IMR-90 (cell line): ENCODE measurements around the gene SASH1. TPM values are rescaled to one million over a fixed set of nuclear protein-coding genes. Genes with fewer than 3 reads are reported as not detected.

Experiments
- ATAC-seq: fragments of 200-7000 bp; cut with Tn5 transposase; 2 replicates; pipeline ENCODE4 v1.9.1; 2020; ENCODE audit warnings: low read depth, mild to moderate bottlenecking, moderate library complexity
- BruUV-seq: library from RNA; stranded (reverse); fragments of 400-500 nt; replicated peaks from 2 replicates; lab custom pipeline; 2021; lab: Mats Ljungman, UMichigan
- CTCF ChIA-PET: fragments of 300-600 bp; formaldehyde crosslinking; extraction: SDS; loops from one replicate; lab custom pipeline; 2021; ENCODE audit warnings: antibody characterized with exemption; lab: Yijun Ruan, JAX
- POLR2A ChIA-PET: fragments of 300-600 bp; sonication (Branson Sonifier 250); formaldehyde crosslinking; loops from one replicate; lab custom pipeline; 2022; ENCODE audit warnings: antibody characterized with exemption; ENCODE audit not compliant: unreplicated experiment; lab: Charles Lee
- DNase-seq: peaks from one replicate; pipeline ENCODE4 v3.0.0; 2013
- H2AFZ ChIP-seq: replicated peaks from 2 replicates; pipeline ENCODE3; 2013; ENCODE audit warnings: low read length, mild to moderate bottlenecking; ENCODE audit not compliant: poor library complexity
- H2AK5ac ChIP-seq: 2 replicates; pipeline ENCODE4 v1.6.1; 2013; ENCODE audit warnings: low read depth, low read length, inconsistent platforms
- H2AK9ac ChIP-seq: replicated peaks from 2 replicates; pipeline ENCODE3; 2013; ENCODE audit warnings: mild to moderate bottlenecking, low read depth, low read length, moderate library complexity; ENCODE audit not compliant: poor library complexity
- H2BK120ac ChIP-seq: 2 replicates; pipeline ENCODE4 v1.6.1; 2013; ENCODE audit warnings: low read depth, low read length, inconsistent platforms
- H2BK15ac ChIP-seq: 3 replicates; pipeline ENCODE4 v1.6.1; 2013; ENCODE audit warnings: low read depth, low read length, inconsistent platforms
- H2BK20ac ChIP-seq: 2 replicates; pipeline ENCODE4 v1.6.1; 2013; ENCODE audit warnings: low read depth, mild to moderate bottlenecking, inconsistent platforms, low read length, moderate library complexity
- H2BK5ac ChIP-seq: 2 replicates; pipeline ENCODE4 v1.6.1; 2013; ENCODE audit warnings: mild to moderate bottlenecking, low read depth, low read length, inconsistent platforms; ENCODE audit not compliant: poor library complexity, severe bottlenecking
- H3K14ac ChIP-seq: replicated peaks from 2 replicates; pipeline ENCODE4 v1.6.1; 2013; ENCODE audit warnings: low read depth, low read length, inconsistent platforms
- H3K18ac ChIP-seq: 2 replicates; pipeline ENCODE4 v1.6.1; 2013; ENCODE audit warnings: low read depth, low read length, control low read depth
- H3K23ac ChIP-seq: 2 replicates; pipeline ENCODE4 v1.6.1; 2013; ENCODE audit warnings: low read depth, low read length, inconsistent platforms
- H3K27ac ChIP-seq: 2 replicates; pipeline ENCODE4 v1.5.1; 2013; ENCODE audit warnings: mild to moderate bottlenecking, control low read depth, low read length; ENCODE audit not compliant: insufficient read depth
- H3K27me3 ChIP-seq: 2 replicates; pipeline ENCODE4 v1.6.1; 2013; ENCODE audit warnings: low read length; ENCODE audit not compliant: control insufficient read depth, insufficient read depth
- H3K36me3 ChIP-seq: 2 replicates; pipeline ENCODE4 v1.6.1; 2013; ENCODE audit warnings: low read length, mixed read lengths; ENCODE audit not compliant: control insufficient read depth, insufficient read depth
- H3K4ac ChIP-seq: 2 replicates; pipeline ENCODE4 v1.6.1; 2013; ENCODE audit warnings: low read depth, low read length, inconsistent platforms
- H3K4me1 ChIP-seq: 2 replicates; pipeline ENCODE4 v1.6.1; 2013; ENCODE audit warnings: low read length, mixed read lengths; ENCODE audit not compliant: control insufficient read depth, insufficient read depth
- H3K4me2 ChIP-seq: 2 replicates; pipeline ENCODE4 v1.6.1; 2013; ENCODE audit warnings: low read depth, mild to moderate bottlenecking, control low read depth, low read length, moderate library complexity
- H3K4me3 ChIP-seq: 2 replicates; pipeline ENCODE4 v1.5.1; 2013; ENCODE audit warnings: low read depth, mild to moderate bottlenecking, control low read depth, low read length, moderate library complexity; ENCODE audit not compliant: insufficient read depth
- H3K56ac ChIP-seq: 2 replicates; pipeline ENCODE4 v1.6.1; 2013; ENCODE audit warnings: low read length, inconsistent platforms; ENCODE audit not compliant: insufficient read depth; ENCODE audit errors: extremely low read depth
- H3K79me1 ChIP-seq, 2 experiments: 2 replicates each; pipeline ENCODE4 v1.6.1; 2013; ENCODE audit warnings: low read length in 2 of 2, inconsistent platforms in 1 of 2, low read depth in 1 of 2
- H3K9ac ChIP-seq: 2 replicates; pipeline ENCODE4 v1.6.1; 2013; ENCODE audit warnings: low read depth, low read length, control low read depth
- H3K9me1 ChIP-seq: 2 replicates; pipeline ENCODE4 v1.6.1; 2013; ENCODE audit warnings: low read length, inconsistent platforms; ENCODE audit not compliant: insufficient read depth
- H3K9me3 ChIP-seq: 2 replicates; pipeline ENCODE4 v1.6.1; 2013; ENCODE audit warnings: low read length; ENCODE audit not compliant: control insufficient read depth, insufficient read depth
- H4K20me1 ChIP-seq: 2 replicates; pipeline ENCODE4 v1.6.1; 2013; ENCODE audit warnings: low read length, inconsistent platforms; ENCODE audit not compliant: insufficient read depth
- H4K5ac ChIP-seq: 2 replicates; pipeline ENCODE4 v1.6.1; 2013; ENCODE audit warnings: mild to moderate bottlenecking, low read depth, low read length, control low read depth
- H4K8ac ChIP-seq, 2 experiments: 2 replicates each; pipeline ENCODE4 v1.6.1; 2013; ENCODE audit warnings: low read depth in 2 of 2, low read length in 2 of 2, control low read depth in 1 of 2, inconsistent platforms in 1 of 2
- H4K91ac ChIP-seq: 2 replicates; pipeline ENCODE4 v1.6.1; 2013; ENCODE audit warnings: low read depth, low read length, inconsistent platforms; ENCODE audit not compliant: insufficient read depth
- BHLHE40 ChIP-seq: fragments of 150-350 bp; IDR thresholded peaks from 2 replicates; pipeline ENCODE4 v1.6.1; 2016; ENCODE audit warnings: mild to moderate bottlenecking, low read depth, low read length
- CEBPB ChIP-seq: IDR thresholded peaks from 2 replicates; pipeline ENCODE4 v1.6.1; 2012; ENCODE audit warnings: low read depth, low read length, improper control_type of control experiment
- CHD1 ChIP-seq: IDR thresholded peaks from 2 replicates; pipeline ENCODE4 v1.6.1; 2012; ENCODE audit warnings: low read depth, low read length, improper control_type of control experiment
- CTCF ChIP-seq: conservative IDR thresholded peaks from 2 replicates; pipeline ENCODE4 v1.5.1; 2012; ENCODE audit warnings: mild to moderate bottlenecking, low read depth, low read length, improper control_type of control experiment
- ELK1 ChIP-seq: fragments of 150-350 bp; IDR thresholded peaks from 2 replicates; pipeline ENCODE4 v1.6.1; 2016; ENCODE audit warnings: low read depth, mild to moderate bottlenecking, low read length, moderate library complexity, borderline replicate concordance
- FOS ChIP-seq: fragments of 150-350 bp; IDR thresholded peaks from 2 replicates; pipeline ENCODE4 v1.6.1; 2016; ENCODE audit warnings: low read depth, low read length
- MAFK ChIP-seq: IDR thresholded peaks from 2 replicates; pipeline ENCODE4 v1.6.1; 2012; ENCODE audit warnings: low read depth, low read length, improper control_type of control experiment
- MAZ ChIP-seq: IDR thresholded peaks from 2 replicates; pipeline ENCODE4 v1.6.1; 2012; ENCODE audit warnings: low read depth, mild to moderate bottlenecking, low read length, improper control_type of control experiment, moderate library complexity, borderline replicate concordance
- MXI1 ChIP-seq: IDR thresholded peaks from 2 replicates; pipeline ENCODE4 v1.6.1; 2012; ENCODE audit warnings: low read depth, mild to moderate bottlenecking, low read length, moderate library complexity, borderline replicate concordance
- NFE2L2 ChIP-seq: fragments of 150-350 bp; IDR thresholded peaks from 2 replicates; pipeline ENCODE4 v1.6.1; 2016; ENCODE audit warnings: low read depth, mild to moderate bottlenecking, low read length
- POLR2A ChIP-seq: IDR thresholded peaks from 2 replicates; pipeline ENCODE4 v1.6.1; 2012; ENCODE audit warnings: mild to moderate bottlenecking, low read depth, low read length
- RAD21 ChIP-seq: IDR thresholded peaks from 2 replicates; pipeline ENCODE4 v1.6.1; 2012; ENCODE audit warnings: low read length, improper control_type of control experiment
- RCOR1 ChIP-seq: IDR thresholded peaks from 2 replicates; pipeline ENCODE4 v1.6.1; 2012; ENCODE audit warnings: mild to moderate bottlenecking, low read length, improper control_type of control experiment; ENCODE audit not compliant: insufficient replicate concordance
- RFX5 ChIP-seq: IDR thresholded peaks from 2 replicates; pipeline ENCODE4 v1.8.0; 2012; ENCODE audit warnings: low read depth, mild to moderate bottlenecking, low read length, moderate library complexity
- SMC3 ChIP-seq: fragments of 150-350 bp; IDR thresholded peaks from 2 replicates; pipeline ENCODE4 v1.6.1; 2016; ENCODE audit warnings: low read depth, mild to moderate bottlenecking, antibody characterized with exemption, low read length, moderate library complexity
- WGBS, 2 experiments: methylation state at CpG; one replicate each; pipeline versions ENCODE4 v1.1.5 to v1.1.7; 2013; ENCODE audit warnings: missing lambda C conversion rate in 2 of 2; ENCODE audit not compliant: insufficient read length in 1 of 2; ENCODE audit errors: extremely low coverage in 2 of 2; 5-methylcytosine and 5-hydroxymethylcytosine counted together
- dilution Hi-C: fragments of 300-500 bp; cut with HindIII; formaldehyde crosslinking; loops from one replicate; pipeline ENCODE4 v1.14.3; 2018; ENCODE audit warnings: low sequenced_read_pairs; ENCODE audit not compliant: unreplicated experiment
- in situ Hi-C: fragments of 300-500 bp; cut with MboI; formaldehyde crosslinking; loops from 3 replicates; pipeline ENCODE4 v1.14.3; 2019; ENCODE audit warnings: low sequenced_read_pairs, inconsistent platforms, mixed read lengths
- intact Hi-C: fragments of 100-400 bp; cut with micrococcal nuclease; formaldehyde crosslinking; loops from 2 replicates; pipeline ENCODE4 v1.10.0; 2022
- polyA plus RNA-seq, 3 experiments: library from polyadenylated mRNA; depleted of rRNA; stranded (reverse); fragments of >200 nt; gene quantifications; 2 replicates each; pipeline ENCODE4 v1.2.3, GENCODE V29; 2012; ENCODE audit warnings: low replicate concordance in 1 of 3
- total RNA-seq: library from RNA; depleted of rRNA; stranded (reverse); fragments of >200 nt; gene quantifications from 2 replicates; pipeline ENCODE4 v1.2.3, GENCODE V29; 2012
- TF ChIP-seq, protein P1 (sequence below): fragments of 150-350 bp; IDR thresholded peaks from 2 replicates; pipeline ENCODE4 v1.6.1; 2017; ENCODE audit warnings: mild to moderate bottlenecking, antibody characterized with exemption, low read length, low read depth

The SASH1 gene
- total and polyA plus RNA-seq, 2 of the 4 experiments (the other 2 are of a cell fraction), result 11.6 to 16.5 TPM

- Histone ChIP-seq H4K20me1 (no peaks in the 10 kb centered on the region), H4K8ac (no peak overlapping the region), H2BK15ac (no peak overlapping the region), H2AK5ac (no peak overlapping the region), H3K4me3 (no peak overlapping the region), H4K5ac (no peak overlapping the region), H3K36me3 (no peaks in the 10 kb centered on the region), H3K4me2 (no peak overlapping the region), H3K18ac (no peak overlapping the region), H3K56ac (no peak overlapping the region), H2BK5ac (no peak overlapping the region), H3K27ac (no peak overlapping the region), H3K14ac (no peak overlapping the region), H2BK120ac (no peak overlapping the region), H2AFZ (no peak overlapping the region), H3K4ac (no peak overlapping the region), H4K91ac (no peak overlapping the region), H3K9me1 (no peaks in the 10 kb centered on the region), H2AK9ac (no peak overlapping the region), H3K79me1 (no peaks in the 10 kb centered on the region), H3K27me3 (no peaks in the 10 kb centered on the region), H2BK20ac (no peak overlapping the region), H3K9me3 (no peaks in the 10 kb centered on the region; the same call in 1 of the 2 replicates), H3K4me1 (peaks cover 1% of the 10 kb centered on the region; the same call in 1 of the 2 replicates), H3K23ac (no peak overlapping the region), H3K9ac (no peak overlapping the region)
- TF ChIP-seq CEBPB, result no peak
- no peak for TF ChIP-seq BHLHE40
- TF ChIP-seq RFX5, result no peak
- TF ChIP-seq RCOR1, result no peak
- no peak for TF ChIP-seq RAD21
- no peak for TF ChIP-seq SMC3
- no peak for TF ChIP-seq POLR2A
- TF ChIP-seq CTCF, result no peak
- no peak for TF ChIP-seq MAFK
- no peak for TF ChIP-seq MAZ
- TF ChIP-seq, protein P1, sequence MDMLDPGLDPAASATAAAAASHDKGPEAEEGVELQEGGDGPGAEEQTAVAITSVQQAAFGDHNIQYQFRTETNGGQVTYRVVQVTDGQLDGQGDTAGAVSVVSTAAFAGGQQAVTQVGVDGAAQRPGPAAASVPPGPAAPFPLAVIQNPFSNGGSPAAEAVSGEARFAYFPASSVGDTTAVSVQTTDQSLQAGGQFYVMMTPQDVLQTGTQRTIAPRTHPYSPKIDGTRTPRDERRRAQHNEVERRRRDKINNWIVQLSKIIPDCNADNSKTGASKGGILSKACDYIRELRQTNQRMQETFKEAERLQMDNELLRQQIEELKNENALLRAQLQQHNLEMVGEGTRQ, result no peak
- no peak for TF ChIP-seq ELK1
- TF ChIP-seq MXI1, result no peak
- no peak for TF ChIP-seq NFE2L2
- TF ChIP-seq CHD1, result no peak
- no peak for TF ChIP-seq FOS
- dilution Hi-C loops (no loop called here), in situ Hi-C loops (loop anchor here (10.0 kb wide), 1 partner anchor 844 kb away; no protein-coding TSS in a partner anchor), intact Hi-C loops (no loop called here)
- no CpG with 5 or more reads among the region's 5 CpGs for WGBS, 2 experiments
- ChIA-PET CTCF (interaction anchor here (0.6 kb wide), 3 partner anchors 39 to 961 kb away, joined by 3 to 5 read pairs (median 3); no protein-coding TSS in a partner anchor), POLR2A (no interaction called here)
- no peak for DNase-seq
- BruUV-seq, result no TSS peak
- ATAC-seq, result no peak
Measured at GRCh38 chr6:148580442-148580841, 237.8 kb downstream of the SASH1 start.
